Cardiac fibroblast (primary cell): Measurements from ENCODE around the gene MTR.

Experiments
- DNase-seq, 2 donors: peaks; one replicate each; pipeline versions ENCODE4 v3.0.0 to v3.0.0-alpha.2; 2010; ENCODE audit warnings: low read depth in 2 of 2
- H3K4me3 ChIP-seq, 2 donors: replicated peaks in 1 of 2; 1 replicate in 1 of 2; 2 replicates in 1 of 2; pipeline ENCODE4 v1.5.1; 2011; ENCODE audit warnings: low read depth in 2 of 2, low read length in 2 of 2, mild to moderate bottlenecking in 2 of 2, moderate library complexity in 1 of 2
- CTCF ChIP-seq: IDR thresholded peaks from one replicate; pipeline ENCODE4 v1.5.1; 2011; ENCODE audit warnings: low read depth, mild to moderate bottlenecking, low read length, inconsistent platforms

The MTR gene

GRCh38 chr1:236835491-236835890 lies 40.4 kb downstream of the MTR start:
- no peak for TF ChIP-seq CTCF
- no peak overlapping the region for H3K4me3 ChIP-seq
- no peak for DNase-seq

- DNase-seq: no peak
- no peak for TF ChIP-seq CTCF
- H3K4me3 ChIP-seq: no peak overlapping the region
Measured at GRCh38 chr1:236836157-236836556, 41.1 kb downstream of the MTR start.

GRCh38 chr1:236837115-236837514 lies 42.0 kb downstream of the MTR start:
- H3K4me3 ChIP-seq: no peak overlapping the region
- no peak for DNase-seq
- no peak for TF ChIP-seq CTCF

- DNase-seq: no peak
- H3K4me3 ChIP-seq: no peak overlapping the region
- TF ChIP-seq CTCF: no peak
Measured at GRCh38 chr1:236837897-236838296, 42.8 kb downstream of the MTR start.

- no peak for TF ChIP-seq CTCF
- H3K4me3 ChIP-seq: no peak overlapping the region
- no peak for DNase-seq
Measured at GRCh38 chr1:236841341-236841740, 46.2 kb downstream of the MTR start.

GRCh38 chr1:236844499-236845271 lies 49.6 kb downstream of the MTR start:
- H3K4me3 ChIP-seq: no peak overlapping the region
- peak; percentile 25 to 41 for DNase-seq
- TF ChIP-seq CTCF: no peak

- no peak overlapping the region for H3K4me3 ChIP-seq
- DNase-seq: no peak
- TF ChIP-seq CTCF: no peak
Measured at GRCh38 chr1:236845830-236846229, 50.7 kb downstream of the MTR start.
